Activated naive CD4-positive, alpha-beta T cell treated with anti-CD3 and anti-CD28 coated beads, Interleukin-2, amount 50 U/mL, for 16 hours (primary cell): Measurements from ENCODE around the gene KLF16.
A peak's percentile ranks its signal among the peaks of the same experiment; 100 is the strongest.
"Not testable (repeated sequence)": the region's sequence is repeated elsewhere in the genome, so short reads cannot be mapped to it uniquely, and the experiment has no call there.

Experiments
- DNase-seq: peaks from one replicate; pipeline ENCODE4 v3.0.0-alpha.2; 2020

Gene KLF16

DNA sequence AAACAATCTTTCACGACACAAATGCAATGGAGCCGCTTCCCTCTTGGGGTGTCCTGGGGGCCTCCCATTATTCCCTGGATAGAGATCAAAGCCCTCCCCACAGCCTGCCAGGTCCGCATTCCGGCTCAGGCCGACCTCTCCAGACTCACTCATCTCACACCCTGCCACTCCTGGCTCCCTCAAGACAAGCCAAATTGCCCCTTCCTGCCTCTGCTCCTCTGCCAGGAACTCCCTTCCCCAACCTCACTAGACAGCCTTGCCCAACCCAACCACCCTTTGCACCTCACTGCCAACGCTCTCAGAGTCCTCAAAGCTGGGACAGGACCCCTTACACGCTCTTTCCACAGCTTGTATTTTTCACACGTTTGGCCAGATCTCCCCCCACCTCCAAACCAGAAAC lies 20.4 kb upstream of the KLF16 start:
- DNase-seq: no peak

DNA sequence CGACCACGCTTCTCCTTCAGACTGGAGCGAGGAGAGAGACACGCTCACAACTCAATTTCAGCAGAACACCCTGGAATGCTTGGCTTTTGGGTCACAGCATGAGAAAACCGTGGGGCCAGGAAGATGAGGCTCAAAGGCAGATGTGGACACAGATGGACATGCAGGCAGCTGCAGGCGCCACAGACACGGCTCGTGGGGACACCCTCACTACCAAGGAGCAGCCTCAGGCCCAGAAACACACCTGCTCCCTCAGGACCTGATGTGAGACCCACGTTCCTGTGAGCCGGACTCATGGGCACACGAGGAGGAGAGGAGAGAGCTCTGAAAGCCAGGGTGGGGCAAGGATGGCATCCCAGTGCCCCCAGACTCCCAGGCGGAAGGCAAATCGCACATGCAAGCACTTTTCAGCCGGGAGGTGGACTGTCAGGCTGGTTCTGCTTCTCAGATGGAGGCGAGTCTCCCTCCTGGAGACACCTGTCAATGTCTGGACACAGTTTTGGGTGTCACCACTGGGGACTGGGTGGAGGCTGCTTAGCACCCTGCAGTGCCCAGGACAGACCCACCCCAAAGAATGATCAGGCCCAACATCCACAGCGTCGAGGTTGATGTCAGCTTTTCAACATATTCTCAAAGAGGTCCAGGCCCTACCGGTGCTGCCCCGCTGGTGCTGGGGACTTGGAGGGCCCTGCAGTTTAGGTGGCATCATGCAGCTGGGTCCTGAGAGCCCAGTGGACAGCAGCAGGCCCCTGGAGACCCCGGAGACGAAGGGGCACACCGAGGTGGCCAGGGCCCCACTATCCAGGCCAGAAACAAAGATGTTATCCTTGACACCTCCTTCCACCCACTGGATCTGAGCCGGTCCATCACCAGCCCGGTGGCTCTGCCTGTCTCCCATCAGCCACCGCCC lies 19.7 kb upstream of the KLF16 start:
- DNase-seq: no peak

DNA sequence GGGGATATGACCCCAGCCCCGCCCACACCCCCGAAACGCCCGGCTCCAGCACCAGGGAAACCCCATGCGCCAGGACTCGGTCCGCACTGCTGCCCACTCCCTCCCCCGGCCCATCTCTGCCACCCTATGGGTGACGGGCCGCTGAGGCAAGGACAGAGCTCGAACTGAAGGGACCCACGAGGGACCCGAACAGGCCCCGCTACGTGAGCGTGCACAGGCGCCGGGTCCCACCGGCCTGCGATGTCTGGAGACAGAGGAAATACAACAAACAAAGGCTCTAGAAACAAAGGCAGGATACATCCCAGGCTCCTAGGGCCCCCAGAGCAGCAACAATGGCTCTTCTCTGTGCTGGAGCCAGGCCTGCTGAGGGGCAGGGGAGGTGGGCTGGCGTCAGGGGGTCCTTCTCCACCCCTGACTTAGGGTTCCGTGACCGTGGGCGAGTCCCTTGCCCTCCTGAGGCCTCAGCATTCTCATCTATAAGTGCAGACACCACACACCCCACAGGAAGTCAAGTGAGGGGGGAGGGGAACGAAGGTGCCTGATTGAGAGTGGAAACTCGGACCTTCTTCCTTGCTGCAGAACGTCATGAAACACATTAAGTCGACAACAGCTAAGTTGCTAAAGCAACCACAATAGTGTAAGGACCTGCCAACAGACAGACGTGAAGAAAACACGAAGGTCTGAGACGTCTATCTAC lies 18.9 kb upstream of the KLF16 start:
- DNase-seq: peak; percentile 52

DNA sequence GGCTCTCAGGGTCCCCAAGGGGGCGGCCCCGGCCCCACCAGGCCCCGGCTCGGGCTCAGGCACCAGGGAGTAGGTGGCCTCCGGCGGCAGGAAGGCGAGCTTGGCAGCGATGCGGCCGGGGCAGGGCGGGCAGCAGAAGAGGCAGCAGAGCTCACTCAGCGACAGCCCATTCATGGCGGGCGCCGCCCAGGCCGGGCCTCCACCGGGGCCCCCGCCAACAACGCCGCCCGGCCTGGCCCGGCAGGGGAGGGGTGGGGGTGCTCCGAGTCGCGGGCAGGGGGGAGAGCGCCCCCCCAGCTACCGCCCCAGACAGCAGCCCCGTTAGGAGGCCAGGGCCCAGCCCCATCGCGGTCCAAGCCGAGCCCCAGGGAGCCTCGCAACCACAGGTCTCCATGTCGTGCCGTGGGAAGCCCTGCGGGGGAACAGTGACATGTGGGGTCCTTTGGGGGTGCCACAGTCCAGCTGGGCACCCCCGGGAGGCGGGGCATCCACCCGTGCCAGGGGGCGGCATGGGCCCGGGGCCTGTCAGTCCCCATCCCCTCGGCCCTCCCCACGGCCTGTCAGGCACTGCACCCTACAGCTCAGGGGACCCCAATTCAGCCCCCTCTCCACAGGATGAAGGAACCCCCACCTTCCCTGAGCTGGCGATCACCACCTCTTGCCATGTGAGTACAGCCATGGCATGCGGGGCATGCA lies 18.2 kb upstream of the KLF16 start:
- not testable (repeated sequence) for DNase-seq

DNA sequence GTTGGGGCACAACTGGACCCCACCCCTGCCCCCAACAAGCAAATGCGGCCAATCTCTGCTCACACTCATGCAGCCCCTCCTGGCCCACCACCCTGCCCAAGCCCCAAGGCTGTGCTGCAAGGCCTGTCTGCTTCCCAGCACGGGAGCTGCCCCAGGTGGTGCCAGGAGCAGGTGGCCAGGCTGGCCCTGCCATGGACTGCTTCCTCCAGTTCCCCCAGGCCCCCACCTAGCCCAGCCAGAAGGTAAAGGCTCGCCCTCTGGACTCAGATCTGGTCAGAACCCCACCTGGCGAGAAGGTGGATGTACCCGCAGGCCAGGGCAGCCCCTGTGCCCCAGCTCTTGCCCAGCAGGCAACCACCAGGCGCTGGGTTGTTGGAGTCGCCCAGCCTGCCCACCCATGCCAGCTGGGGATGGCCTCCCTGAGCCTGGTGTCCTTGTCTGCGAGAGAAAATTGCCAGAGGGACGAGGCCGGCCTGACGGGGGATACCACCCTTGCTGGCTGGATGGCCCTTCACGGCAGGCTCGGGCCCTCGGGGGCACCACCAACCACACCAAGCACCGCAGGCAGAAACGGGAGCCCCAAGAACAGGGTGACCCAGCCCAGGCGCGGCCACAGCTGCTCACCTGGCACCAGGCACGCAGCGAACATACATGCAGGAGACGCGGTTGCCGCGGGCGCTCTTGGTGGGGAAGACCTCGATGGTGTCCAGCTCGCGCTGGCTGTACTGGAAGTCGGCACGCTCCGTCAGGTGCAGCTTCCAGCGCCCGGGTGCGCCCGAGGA lies 17.4 kb upstream of the KLF16 start:
- no peak for DNase-seq

DNA sequence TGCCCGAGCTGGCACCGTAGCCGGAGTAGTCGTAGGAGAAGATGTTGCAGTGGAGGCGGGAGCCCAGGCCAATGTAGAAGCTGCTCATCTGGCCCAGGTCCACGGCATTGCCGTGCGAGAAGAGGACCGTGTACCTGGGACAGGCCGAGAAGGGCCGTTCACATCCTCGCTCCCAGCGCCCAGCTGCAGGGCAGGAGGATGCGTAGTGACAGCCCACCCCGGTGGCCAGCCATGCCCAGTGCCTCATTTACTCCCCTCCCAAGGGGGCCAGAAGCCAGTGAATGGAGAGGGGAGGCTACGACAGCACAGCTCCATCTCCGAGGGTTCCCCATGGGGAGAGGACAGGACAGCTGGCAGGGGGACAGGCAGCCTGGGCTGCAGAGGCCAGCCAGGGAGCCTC lies 16.6 kb upstream of the KLF16 start:
- not testable (repeated sequence) for DNase-seq

DNA sequence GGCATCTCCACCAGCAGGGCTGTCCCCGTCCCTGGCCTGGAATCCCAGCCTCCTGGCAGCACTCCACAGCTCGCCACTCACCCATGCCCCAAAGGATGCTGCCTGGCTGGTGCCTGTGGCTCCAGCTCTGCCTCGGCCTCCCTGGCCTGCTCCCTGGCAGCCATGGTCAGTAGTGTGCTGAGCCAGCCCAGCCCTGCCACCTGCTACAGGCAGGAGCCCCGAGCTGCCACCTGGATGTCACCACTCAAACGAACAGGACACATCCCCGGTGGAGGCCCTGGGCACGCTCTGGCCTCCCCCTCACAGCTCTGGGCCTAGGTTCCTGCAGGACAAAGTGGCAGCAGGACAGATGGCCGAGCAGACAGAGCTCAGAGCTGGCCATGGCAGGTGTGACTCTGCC lies 15.2 kb upstream of the KLF16 start:
- DNase-seq: not testable (repeated sequence)

DNA sequence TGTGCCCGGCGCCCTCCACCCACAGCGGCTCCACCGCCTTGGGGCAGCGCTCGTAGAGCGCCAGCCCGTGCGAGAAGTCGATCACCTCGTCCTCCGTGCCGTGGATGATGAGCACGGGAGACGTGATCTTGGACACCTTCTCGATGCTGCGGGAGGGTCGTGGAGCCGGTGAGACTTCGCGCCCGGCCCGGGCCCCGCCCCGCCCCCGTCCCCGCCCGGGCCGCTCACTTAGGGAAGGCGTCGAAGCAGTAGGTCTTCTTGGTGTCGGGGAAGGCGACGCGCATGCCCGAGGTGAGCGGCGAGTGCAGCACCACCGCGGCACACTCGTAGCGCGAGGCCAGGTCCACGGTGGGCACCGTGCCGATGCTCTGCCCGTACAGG lies 13.9 kb upstream of the KLF16 start:
- not testable (repeated sequence) for DNase-seq

DNA sequence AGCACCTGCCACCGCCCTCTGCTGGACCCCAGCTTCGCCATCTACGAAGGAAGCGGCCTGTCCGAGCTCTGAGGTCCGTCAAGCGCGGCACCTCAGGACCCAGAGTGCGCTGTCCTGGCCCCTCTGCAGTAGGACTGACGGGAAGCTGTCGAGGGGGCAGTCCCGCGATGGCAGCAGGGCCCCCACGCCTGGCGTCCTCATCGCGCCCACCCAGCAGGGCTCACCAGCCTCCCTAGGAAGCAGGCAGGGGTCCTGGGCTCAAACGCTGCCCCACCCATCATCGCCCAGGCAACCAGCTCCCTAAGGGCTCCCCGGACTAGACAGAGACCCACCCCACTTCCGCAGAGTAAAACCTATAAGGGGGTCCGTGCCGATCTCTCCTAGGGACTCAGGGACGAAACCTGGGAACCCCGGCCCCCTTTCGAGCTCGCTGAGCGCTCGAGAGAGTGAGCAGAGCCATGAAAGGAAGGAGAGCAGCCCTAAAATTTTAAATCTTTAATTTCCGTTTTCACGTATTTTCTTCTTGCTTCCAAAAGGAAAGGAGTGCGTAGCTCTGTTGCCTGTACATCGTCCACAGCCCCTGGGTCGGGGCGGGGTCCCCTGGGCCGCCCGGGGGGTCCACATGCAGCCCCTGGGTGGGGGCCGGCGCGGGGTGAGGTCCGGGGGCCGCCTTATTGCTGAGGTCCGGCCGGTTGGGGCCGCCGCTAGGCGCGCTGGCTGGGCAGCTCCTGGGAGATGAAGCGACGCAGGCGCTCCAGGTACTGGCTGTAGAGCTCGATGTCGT lies 13.3 kb upstream of the KLF16 start:
- not testable (repeated sequence) for DNase-seq

DNA sequence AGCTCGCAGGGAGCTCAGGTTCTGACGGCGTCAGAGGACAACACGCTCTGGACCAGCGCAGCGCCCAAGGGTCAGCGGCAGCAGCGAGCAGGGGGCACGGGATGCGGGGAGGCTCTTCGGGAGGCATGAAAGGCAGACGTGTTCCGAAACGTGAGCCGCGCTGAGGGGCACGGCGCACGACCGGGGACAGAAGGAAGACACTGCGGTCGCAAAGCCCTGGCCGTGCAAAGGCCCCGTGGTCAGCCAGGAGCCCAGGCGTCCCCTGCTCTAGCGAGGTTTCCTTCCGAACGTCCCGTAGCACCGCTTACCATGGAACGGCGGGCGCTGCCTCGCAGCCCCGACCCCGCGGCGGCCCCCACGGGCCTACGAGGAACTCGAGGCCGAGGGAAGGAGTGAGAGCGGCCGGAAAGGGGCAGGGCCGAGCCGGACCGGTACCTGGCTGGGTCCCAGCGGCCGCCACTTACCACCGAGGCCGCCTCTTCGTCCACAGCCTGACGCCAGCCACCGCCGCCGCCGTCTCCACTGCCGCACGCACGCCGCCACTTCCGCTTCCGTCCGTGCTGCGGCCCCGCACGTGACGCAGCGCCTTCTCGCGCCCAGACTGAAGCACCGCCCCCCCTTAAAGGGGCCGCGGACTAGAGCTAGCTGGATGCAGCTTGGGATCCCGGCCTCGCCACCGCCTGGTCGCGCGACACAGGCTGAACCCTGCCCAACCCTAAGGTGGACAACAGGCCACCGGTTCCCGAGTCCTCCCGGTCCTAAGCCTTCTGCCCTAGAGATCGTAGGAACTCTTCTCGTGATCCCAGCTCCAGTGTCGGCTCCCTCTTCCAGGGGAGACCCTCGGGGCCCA lies 12.5 kb upstream of the KLF16 start:
- DNase-seq: peak; percentile 87

DNA sequence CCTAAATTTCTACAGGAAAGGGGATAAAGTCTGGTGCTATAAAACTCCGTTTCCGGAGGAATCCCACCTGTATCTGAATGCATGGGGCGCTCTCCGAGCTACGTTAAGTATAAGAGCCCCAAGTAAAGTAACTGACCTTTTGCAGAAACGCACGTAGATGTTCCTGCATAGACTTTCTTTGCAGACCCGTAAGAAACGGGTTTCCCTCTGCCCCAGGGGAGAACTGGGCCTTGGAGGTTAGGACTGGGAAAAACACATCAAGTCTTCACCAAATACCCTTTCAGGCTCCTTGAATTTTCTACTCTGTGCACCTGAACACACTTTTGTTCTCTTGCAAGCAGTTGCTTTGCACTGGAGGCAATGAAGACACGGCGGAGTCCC lies 11.9 kb upstream of the KLF16 start:
- not testable (repeated sequence) for DNase-seq

GRCh38 chr19:1874554-1875185 lies 11.3 kb upstream of the KLF16 start:
- no peak for DNase-seq

DNA sequence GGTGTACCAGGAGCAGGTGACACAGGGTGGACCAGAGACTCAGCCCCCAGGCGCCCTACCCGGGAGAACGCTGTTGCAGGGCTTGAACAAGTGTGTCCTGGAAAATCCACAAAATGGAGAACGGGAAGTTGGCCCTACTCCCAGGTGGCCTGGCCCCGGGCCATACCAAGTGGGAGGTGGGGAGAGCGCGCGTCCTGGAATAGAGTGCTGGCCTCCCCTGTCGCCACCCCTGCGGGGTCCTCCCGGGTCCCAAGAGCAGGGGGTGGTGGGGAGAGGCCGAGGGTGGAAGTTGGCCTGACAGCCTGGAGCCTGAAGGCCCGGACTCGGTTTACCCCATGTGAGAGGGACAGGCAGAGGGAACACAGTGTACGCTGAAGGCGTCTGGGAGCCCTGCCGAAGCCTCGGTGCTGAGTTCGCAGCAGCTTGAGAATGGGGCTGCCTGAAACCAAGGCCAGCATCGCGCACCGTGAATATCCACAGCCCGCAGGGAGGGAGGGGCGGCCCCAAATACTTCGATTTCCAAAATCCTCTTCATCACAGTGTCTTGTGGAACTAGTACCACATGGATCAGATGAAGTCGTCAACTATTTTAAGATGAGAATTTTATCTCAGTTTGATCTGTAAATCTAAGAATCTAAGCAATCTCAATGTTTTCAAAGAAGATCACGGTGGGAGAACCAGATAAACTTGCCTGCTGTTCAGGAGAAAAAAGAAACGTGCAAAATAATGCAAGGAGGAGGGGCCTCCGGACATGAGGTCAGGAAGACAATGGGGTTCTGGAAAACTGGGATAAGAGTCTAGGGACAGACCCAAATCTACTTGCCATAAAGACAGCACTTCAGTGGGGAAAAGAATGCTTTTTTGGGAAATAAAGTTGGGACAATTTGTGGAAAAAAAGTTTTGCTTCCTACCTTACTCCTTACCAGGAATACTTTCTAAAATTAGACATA lies 10.4 kb upstream of the KLF16 start:
- DNase-seq: no peak

- DNase-seq: no peak
Observed at GRCh38 chr19:1872807-1873523, 9.6 kb upstream of the KLF16 start.

DNA sequence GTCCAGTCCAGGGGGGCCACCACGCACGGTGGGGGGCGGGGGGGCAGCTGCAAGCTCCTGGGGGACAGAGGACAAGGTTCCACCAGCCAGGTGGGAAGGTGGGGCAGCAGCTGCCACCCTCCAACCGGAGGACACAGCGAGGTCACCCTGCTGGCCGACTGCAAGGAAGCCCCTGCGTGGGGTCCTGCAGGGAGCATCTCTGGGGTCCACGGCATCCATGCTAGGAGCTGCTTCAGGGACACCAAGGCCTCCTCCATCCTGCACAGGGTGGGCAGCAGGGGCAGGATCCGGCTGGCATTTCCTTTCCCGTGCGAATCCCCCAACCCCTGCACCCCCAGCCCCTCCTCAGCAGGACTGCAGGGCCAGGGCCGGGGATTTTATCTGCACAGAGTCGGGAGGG lies 8.3 kb upstream of the KLF16 start:
- no peak for DNase-seq

- no peak for DNase-seq
Observed at GRCh38 chr19:1871140-1871597, 7.8 kb upstream of the KLF16 start.

DNA sequence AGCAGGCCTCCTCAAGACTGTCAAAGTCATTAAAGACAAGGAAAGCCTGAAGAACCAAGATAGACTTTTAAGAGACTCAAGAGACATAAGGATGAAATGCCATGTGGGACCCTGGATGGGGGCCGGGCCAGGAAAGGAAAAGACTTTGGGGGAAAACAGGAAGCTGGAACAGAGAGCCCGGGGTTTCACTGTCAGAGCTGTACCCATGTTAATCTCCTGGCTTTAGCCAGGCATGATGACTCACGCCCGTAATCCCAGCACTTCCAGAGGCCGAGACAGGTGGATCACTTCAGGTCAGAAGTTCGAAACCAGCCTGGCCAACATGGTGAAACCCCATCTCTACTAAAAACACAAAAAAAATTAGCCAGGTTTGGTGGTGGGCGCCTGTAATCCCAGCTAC lies 5.6 kb upstream of the KLF16 start:
- no peak for DNase-seq

DNA sequence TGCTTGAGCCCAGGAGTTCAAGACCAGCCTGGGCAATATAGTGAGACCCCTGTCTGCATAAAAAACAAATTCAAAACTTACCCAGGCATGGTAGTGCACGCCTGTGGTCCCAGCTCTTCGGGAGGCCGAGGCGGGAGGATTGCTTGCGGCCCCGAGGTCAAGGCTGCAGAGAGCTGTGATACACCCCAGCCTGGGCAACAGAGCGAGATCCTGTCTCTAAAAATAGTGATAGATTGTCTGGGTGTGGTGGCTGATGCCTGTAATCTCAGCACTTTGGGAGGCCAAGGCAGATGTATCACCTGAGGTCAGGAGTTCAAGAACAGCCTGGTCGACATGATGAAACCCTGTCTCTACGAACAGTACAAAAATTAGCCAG lies 4.0 kb upstream of the KLF16 start:
- DNase-seq: no peak
